PFSK-1 (cell line): ENCODE results near the gene C13orf42.

Experiments
- FOXP2 ChIP-seq: optimal IDR thresholded peaks from 2 replicates; pipeline ENCODE3; 2011; ENCODE audit warnings: borderline replicate concordance, control low read depth, inconsistent platforms; ENCODE audit not compliant: insufficient read depth; ENCODE audit errors: extremely low read length, extremely low read depth
- POLR2AphosphoS5 ChIP-seq: IDR thresholded peaks from 2 replicates; pipeline ENCODE4 v1.6.1; 2012; ENCODE audit warnings: low read depth, mild to moderate bottlenecking, control low read depth, low read length, moderate library complexity
- REST ChIP-seq, 2 experiments: IDR thresholded peaks; 2 replicates each; pipeline versions ENCODE4 v1.6.1 to v1.8.0; 2011 to 2012; ENCODE audit warnings: low read depth in 2 of 2, low read length in 2 of 2, control low read depth in 1 of 2, inconsistent platforms in 1 of 2, mild to moderate bottlenecking in 1 of 2, moderate library complexity in 1 of 2; ENCODE audit not compliant: insufficient read depth in 1 of 2
- SIN3A ChIP-seq: IDR thresholded peaks from 2 replicates; pipeline ENCODE4 v1.6.1; 2012; ENCODE audit warnings: mild to moderate bottlenecking, low read length, moderate library complexity, borderline replicate concordance; ENCODE audit not compliant: insufficient read depth
- TAF1 ChIP-seq: IDR thresholded peaks from 2 replicates; pipeline ENCODE4 v1.6.1; 2012; ENCODE audit warnings: low read length, control low read depth, borderline replicate concordance; ENCODE audit not compliant: insufficient read depth

Gene C13orf42

DNA sequence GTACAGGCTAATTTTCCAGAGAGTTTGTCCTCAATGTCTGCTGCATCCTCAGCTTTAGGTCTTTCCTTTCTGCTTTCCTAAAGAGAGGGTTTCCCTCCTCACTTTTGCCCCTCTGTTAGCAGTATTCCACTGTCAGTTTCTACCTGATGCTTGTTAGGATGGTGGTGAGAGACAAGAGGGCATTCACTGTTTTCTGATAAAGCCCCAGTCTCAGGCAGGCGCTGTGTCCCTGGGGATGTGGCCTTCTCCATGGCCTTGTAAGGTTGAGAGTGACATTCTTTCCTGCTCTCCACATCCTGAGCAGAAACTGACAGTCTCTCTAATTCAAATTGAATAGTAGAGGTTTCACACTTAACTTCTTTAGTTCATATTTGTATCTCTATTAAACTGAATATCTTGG lies 14.9 kb downstream of the C13orf42 start:
- TF ChIP-seq TAF1, result no peak
- TF ChIP-seq FOXP2, result no peak
- no peak for TF ChIP-seq POLR2AphosphoS5
- TF ChIP-seq SIN3A, result no peak
- TF ChIP-seq REST (IDR thresholded peaks at IDR 0.05; ENCODE audit: insufficient read depth in 1 of 2, low read depth in 2 of 2, low read length in 2 of 2), result no peak

DNA sequence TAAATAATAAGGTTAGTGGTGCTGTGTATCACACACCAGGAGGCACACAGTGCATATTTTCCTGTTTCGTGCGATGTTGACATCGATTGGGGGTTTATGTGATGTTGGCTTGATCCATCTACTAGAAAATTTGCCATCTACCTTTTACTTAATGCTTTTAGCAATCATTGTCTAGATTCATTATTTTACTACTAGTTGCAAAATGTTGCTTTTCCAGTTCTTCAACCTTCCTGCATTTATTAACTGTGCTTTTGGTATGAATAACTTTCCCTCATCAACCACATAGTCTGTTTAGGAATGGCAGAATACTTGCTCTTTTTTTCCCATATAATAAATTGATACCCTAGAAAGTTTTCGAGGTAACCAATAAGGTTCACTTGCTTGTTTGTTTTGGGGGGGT lies 17.5 kb downstream of the C13orf42 start:
- TF ChIP-seq REST (IDR thresholded peaks at IDR 0.05; ENCODE audit: insufficient read depth in 1 of 2, low read depth in 2 of 2, low read length in 2 of 2), result no peak
- no peak for TF ChIP-seq POLR2AphosphoS5
- TF ChIP-seq FOXP2, result no peak
- TF ChIP-seq TAF1, result no peak

GRCh38 chr13:51091839-51092238 lies 19.2 kb downstream of the C13orf42 start:
- TF ChIP-seq SIN3A (no peak), FOXP2 (no peak), REST (IDR thresholded peaks at IDR 0.05; ENCODE audit: insufficient read depth in 1 of 2, low read depth in 2 of 2, low read length in 2 of 2) (no peak), TAF1 (no peak), POLR2AphosphoS5 (no peak)

DNA sequence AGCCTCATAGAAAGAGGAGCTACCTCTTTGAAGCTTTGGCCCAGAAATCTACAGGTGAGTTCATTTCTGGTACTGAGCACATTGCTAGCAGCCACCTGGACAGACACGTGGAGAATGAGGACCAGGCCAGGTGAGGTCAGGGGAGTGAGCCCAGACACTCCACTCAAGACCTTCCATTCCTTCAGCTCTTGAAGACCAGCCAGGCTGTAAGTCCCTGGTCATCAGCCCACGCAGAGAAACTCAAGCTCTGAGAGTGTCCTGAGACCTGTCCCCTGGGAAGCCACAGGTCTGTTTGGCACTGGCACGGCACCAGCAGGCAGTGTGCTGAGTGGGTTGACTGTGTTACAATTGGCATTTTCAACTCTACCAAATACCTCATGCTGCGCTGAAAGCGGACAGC lies 27.4 kb downstream of the C13orf42 start:
- no peak for TF ChIP-seq SIN3A
- no peak for TF ChIP-seq TAF1

DNA sequence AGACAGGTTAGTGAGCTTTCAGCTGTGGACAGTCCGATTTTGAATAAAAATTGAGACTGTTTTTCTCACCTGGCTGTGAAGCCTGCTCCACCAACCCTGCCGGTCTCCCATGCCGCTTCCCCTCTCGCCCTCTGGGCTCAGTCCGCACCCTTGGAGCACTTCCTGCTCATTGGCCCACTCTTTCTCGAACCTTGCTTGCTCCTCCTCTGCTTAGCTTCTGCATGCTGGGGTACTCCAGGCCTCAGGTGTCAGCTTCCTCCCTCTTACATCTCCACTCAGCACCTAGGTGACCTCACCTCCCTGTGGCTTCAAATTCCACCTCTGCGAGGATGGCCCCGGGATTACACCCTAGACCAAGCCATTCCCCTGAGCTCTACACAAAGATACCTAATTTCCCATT lies 39.6 kb downstream of the C13orf42 start:
- TF ChIP-seq SIN3A (no peak), POLR2AphosphoS5 (no peak), REST (IDR thresholded peaks at IDR 0.05; ENCODE audit: insufficient read depth in 1 of 2, low read depth in 2 of 2, low read length in 2 of 2) (no peak), TAF1 (no peak), FOXP2 (no peak)
